Subcutaneous adipose tissue (tissue), 4 donors: Measurements from ENCODE around the gene SIT1. TPM values are rescaled to one million over a fixed set of nuclear protein-coding genes. Genes with fewer than 3 reads are reported as not detected.

Experiments
- CTCF ChIP-seq: fragments of 450-650 bp; IDR thresholded peaks from one replicate; pipeline ENCODE4 v1.5.1; 2016; ENCODE audit warnings: low read depth, mild to moderate bottlenecking, control low read depth, antibody characterized with exemption, moderate library complexity
- total RNA-seq, 4 donors: library from RNA; depleted of rRNA; stranded (reverse); fragments of >200 nt; gene quantifications; one replicate each; pipeline ENCODE4 v1.1.0, GENCODE V29; 2016

SIT1 gene
- total RNA-seq, 4 donors from 2014 or later: 0.82 to 6.6 (median 4.2) TPM

- TF ChIP-seq CTCF: no peak
Observed at GRCh38 chr9:35675732-35676392, 25.1 kb upstream of the SIT1 start.

DNA sequence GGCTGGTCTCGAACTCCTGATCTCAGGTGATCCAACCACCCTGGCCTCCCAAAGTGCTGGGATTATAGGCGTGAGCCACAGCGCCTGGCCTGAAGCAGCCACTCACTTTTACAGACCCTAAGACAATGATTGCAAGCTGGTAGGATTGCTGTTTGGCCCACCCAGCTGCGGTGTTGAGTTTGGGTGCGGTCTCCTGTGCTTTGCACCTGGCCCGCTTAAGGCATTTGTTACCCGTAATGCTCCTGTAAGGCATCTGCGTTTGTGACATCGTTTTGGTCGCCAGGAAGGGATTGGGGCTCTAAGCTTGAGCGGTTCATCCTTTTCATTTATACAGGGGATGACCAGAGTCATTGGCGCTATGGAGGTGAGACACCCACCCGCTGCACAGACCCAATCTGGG lies 24.5 kb upstream of the SIT1 start:
- no peak for TF ChIP-seq CTCF

DNA sequence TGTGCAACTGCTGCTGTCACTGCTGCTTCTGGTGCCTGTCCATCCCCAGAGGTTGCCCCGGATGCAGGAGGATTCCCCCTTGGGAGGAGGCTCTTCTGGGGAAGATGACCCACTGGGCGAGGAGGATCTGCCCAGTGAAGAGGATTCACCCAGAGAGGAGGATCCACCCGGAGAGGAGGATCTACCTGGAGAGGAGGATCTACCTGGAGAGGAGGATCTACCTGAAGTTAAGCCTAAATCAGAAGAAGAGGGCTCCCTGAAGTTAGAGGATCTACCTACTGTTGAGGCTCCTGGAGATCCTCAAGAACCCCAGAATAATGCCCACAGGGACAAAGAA lies 23.3 kb upstream of the SIT1 start:
- TF ChIP-seq CTCF: no peak

DNA sequence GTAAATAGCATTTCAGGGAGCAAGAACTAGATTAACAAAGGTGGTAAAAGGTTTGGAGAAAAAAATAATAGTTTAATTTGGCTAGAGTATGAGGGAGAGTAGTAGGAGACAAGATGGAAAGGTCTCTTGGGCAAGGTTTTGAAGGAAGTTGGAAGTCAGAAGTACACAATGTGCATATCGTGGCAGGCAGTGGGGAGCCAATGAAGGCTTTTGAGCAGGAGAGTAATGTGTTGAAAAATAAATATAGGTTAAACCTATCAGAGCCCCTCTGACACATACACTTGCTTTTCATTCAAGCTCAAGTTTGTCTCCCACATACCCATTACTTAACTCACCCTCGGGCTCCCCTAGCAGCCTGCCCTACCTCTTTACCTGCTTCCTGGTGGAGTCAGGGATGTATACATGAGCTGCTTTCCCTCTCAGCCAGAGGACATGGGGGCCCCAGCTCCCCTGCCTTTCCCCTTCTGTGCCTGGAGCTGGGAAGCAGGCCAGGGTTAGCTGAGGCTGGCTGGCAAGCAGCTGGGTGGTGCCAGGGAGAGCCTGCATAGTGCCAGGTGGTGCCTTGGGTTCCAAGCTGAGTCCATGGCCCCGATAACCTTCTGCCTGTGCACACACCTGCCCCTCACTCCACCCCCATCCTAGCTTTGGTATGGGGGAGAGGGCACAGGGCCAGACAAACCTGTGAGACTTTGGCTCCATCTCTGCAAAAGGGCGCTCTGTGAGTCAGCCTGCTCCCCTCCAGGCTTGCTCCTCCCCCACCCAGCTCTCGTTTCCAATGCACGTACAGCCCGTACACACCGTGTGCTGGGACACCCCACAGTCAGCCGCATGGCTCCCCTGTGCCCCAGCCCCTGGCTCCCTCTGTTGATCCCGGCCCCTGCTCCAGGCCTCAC lies 22.6 kb upstream of the SIT1 start, which contains the start of gene CA9:
Gene CA9 (plus strand): TSS at position 797 of the 893 bp plus-strand sequence. CDS start 32 bp downstream, at position 829.
- TF ChIP-seq CTCF: no peak

- no peak for TF ChIP-seq CTCF
Observed at GRCh38 chr9:35669331-35670145, 18.8 kb upstream of the SIT1 start.

GRCh38 chr9:35667939-35668338 lies 17.2 kb upstream of the SIT1 start:
- TF ChIP-seq CTCF: no peak

DNA sequence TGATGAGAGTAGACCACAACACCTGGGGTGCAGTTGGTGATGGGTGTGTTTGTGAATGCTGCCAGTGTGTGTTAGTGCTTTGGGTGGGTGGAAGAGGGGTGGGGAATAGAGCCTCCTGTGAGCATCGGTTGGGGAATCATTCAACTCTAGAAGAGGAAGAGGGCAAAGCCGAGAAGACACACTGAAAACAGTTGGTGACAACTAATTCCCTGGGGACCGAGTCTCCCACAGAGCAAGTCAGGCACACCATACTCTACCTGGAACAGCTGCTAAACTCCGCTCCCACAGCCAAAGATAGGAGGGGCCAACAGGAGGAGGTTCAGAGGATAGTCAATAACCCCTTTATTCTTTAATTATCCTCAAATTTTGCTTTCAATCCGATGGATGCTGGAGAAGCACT lies 15.8 kb upstream of the SIT1 start:
- TF ChIP-seq CTCF: no peak
